Stimulated activated CD4-positive, alpha-beta T cell treated with anti-CD3 and anti-CD28 coated beads, Interleukin-4, amount 100 ng/mL, for 24 hours (primary cell): Measurements from ENCODE around the gene EHMT1.
A peak's percentile ranks its signal among the peaks of the same experiment; 100 is the strongest.
"Not testable (repeated sequence)": the region's sequence is repeated elsewhere in the genome, so short reads cannot be mapped to it uniquely, and the experiment has no call there.

Source experiments
- DNase-seq: peaks from one replicate; pipeline ENCODE4 v3.0.0-alpha.2; 2020

The EHMT1 gene

DNA sequence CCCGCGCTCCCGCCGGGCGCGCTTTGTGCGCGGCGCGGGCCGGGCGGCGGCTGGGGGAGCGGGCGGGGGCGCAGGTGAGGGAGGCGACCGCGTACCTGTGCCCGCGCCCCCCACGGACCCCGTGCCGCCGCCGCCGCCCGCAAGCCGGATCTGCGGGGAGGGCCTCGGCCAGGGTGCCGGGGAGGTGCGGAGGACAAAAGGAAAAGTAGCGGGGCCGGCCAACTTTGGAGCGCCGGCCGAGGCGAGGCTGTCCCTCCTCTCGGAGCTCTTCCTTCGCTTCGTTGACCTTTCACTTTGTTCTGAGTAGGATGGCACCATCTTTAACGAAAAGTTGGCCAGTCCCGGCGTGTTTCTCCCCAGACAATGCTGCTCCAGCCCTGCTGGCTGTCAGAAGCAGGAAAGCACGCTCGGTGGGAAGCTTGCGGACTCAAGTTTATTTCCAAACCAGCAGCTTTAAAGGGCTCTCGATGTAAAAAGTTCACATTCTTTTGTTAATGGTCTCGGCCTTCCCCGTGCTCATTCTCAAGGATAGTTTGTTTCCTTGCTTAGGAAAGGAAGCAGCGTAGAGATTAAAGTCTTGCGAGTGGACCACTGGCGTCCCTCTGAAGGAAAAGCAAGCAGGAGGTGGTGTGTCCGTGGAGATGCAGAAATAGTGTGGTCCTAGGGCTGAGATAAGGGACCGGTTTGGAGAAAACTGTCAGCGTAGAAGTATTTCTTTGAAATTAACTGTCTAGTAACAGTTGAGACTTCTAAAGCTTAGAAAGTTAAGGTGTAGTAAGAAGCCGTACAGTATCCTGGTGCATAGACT, 639 bp downstream of the EHMT1 start:
- peak; percentile 42 for DNase-seq

GRCh38 chr9:137620048-137620405, 1.2 kb downstream of the EHMT1 start:
- no peak for DNase-seq

- no peak for DNase-seq
Observed at GRCh38 chr9:137620581-137620980, 1.8 kb downstream of the EHMT1 start.

DNA sequence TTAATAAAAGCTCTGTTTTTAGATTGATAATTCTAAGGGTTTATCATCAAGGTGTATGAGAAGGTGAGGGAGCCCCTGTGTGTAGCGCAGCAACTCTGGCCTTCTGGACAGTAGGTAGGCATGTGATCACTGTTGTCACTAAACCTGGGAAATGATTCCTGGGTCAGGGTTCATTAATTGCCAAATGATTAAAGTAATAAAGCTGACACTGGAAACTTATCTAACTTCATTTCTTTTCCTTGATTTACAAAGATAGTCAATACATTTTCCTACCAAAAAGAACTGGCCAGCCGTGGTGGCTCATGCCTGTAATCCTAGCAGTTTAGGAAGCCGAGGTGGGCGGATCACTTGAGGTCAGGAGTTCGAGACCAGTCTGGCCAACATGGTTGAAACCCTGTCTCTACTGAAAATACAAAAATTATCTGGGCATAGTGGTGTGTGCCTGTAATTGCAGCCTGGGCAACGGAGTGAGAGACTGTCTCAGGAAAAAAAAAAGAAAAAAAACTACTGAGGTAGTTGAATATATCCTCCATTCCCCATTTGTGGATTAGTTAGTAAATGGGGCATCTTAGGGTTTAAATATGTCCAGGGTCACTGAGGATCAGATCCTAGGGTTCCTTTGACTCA, 2.4 kb downstream of the EHMT1 start:
- peak; percentile 32 for DNase-seq

GRCh38 chr9:137622211-137622610, 3.4 kb downstream of the EHMT1 start:
- DNase-seq, result not testable (repeated sequence)

DNA sequence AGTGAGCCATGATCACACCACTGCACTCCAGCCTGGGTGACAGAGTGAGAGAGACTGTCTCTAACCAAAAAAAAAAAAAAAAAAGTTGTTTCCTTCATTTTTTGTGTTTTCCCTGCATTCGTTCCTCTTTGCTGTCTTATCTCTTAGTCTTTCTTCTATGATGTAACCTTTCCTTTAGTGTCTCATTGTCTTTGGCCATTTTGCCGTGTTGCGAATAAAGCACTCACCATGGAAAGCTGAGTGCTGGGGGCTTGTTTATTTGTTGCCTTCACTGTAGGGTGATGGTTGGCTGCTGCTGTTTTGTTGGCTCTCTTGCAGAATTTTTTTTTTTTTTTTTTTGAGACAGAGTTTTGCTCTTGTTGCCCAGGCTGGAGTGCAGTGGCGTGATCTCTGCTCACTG, 7.7 kb downstream of the EHMT1 start:
- no peak for DNase-seq

GRCh38 chr9:137627406-137627805, 8.6 kb downstream of the EHMT1 start:
- DNase-seq, result not testable (repeated sequence)

DNA sequence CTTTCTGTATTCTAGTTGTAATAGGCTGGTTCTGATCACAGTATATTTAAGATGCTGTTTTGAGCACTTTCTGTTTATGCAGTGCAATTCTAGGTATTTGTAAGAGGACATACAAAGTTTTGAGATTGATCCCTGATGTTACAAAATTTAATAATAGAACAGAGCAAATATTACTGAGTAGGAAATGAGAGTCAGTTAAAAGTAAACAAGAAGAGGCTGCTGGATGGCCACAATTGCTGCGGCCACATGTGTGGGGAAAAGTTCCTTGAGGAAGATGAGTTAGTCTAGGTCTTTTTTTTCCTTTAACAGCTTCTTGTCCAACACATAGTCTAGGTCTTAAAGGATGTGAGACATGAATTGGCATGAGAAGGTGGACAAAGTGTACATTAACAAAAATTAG, 11.3 kb downstream of the EHMT1 start:
- no peak for DNase-seq

- no peak for DNase-seq
Observed at GRCh38 chr9:137630679-137631078, 11.9 kb downstream of the EHMT1 start.

DNA sequence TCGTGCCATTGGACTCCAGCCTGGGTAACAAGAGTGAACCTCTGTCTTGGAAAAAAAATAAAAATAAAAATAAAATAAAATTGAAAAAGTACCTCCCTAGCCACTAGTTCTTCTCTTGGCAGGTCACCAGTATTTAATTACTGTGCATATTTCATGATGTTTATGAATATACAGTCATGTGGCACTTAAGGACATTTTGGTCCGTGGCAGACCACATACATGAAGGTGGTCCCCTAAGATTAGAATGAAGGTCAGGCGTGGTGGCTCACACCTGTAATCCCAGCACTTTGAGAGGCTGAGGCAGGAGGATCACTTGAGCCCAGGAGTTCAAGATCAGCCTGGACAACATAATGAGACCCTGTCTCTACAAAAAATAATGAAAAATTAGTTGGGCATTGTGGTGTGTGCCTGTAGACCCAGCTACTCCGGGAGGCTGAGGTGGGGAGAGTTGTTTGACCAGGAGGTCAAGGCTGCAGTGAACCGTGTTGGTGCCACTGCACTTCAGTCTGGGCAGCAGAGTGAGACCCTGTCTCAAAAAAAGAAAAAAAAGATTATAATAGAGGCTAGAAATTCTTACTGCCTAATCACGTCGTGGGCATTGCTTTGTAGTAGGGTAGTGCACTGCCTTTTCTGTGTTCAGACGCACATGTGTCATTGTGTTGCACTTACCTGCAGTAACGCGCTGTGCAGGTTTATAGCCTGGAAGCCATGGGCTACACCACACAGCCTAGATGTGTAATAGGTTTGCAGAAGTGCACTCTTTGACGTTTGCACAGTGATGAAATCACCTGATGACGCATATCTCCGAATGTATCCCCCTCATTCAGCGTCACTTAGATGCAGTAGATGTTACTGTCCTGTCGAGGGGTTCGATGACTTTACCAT, 12.8 kb downstream of the EHMT1 start:
- DNase-seq, result no peak

DNA sequence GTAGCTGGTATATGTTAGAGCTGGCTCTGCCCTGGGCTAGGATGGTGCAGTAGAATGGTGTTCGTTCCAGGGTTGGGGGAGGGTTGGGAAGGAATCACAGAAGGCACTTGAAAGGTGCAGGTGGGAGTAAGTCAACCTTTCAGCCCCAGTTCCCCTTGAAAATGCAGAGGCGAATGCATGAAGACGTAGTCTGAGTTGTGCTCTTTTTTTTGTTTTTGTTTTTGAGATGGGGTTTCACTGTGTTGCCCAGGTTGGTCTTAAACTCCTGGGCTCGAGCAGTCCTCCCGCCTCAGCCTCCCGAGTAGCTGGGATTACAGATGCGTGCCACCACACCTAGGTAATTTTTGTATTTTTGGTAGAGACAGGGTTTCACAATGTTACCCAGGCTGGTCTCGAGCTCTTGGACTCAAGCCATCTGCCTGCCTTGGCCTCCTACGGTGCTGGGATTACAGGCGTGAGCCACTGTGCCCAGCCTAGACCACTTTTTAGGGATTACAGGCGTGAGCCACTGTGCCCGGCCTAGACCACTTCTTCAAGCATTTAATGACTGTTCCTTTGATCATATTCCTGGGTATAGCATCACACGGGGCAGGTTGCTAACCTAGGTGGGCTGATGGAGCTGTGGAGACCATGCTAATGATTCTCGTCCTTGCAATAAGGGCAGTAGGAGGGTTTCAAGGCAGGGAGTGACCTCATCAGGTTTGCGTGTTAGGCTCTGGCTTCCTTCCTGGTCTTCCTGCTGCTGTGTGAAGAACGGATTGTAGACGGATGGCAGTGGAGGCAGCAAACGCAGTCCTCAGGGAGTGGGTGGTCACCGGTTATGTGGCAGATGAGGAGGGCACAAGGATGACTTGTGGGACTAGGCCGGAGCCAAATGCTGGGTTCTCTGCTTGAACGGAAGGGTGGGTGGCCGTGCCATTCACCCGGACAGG, 13.7 kb downstream of the EHMT1 start:
- no peak for DNase-seq

- DNase-seq, result no peak
Observed at GRCh38 chr9:137634016-137634415, 15.2 kb downstream of the EHMT1 start.

DNA sequence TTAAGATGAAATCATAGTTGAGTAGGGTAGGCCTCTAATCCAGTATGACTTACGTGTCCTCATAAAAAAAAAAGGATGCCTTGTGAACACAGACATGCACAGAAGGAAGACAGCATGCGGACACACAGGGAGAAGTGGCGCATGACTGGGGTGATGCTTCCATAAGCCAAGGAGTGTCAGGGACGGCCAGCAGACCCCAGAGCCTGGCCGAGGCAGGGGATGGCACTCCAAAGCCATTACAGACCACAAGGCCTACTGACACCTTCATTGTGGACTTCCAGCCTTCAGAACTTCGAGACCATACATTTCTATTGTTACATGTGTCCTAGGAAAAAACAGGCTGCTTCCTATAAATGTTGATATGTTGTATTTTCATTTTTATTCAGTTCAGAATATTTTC, 19.9 kb downstream of the EHMT1 start:
- DNase-seq, result no peak

DNA sequence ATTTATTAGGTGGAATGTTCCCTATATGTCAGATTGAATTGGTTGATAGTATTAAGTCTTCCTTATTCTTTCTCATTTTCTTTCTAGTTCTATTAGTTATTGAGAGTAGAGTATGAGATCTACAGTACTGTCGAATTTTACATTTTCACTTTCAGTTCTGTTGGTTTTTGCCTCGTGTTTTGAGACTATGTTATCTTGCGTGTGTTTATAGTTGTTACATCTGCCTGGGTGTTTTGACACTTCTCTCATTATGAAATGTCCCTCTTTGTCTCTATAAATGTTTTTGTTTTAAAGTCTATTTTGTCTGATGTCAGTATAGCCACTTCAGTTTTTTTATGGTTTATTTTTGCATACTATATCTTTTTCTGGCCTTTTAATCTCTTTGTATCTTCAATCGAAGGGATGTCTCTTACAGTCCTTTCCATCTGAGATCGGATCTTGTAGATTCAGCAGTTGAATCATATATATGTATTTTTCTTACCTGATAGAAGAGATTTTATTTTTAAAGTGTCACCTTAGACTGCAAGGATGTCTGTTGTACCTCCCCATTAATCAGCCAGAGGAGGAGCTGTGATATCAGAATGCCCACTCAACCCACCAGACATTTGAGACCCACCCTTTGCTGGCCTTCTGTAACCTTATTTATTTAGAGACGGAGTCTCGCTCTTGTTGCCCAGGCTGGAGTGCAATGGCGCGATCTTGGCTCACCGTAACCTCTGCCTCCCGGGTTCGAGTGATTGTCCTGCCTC, 20.7 kb downstream of the EHMT1 start:
- DNase-seq, result no peak

DNA sequence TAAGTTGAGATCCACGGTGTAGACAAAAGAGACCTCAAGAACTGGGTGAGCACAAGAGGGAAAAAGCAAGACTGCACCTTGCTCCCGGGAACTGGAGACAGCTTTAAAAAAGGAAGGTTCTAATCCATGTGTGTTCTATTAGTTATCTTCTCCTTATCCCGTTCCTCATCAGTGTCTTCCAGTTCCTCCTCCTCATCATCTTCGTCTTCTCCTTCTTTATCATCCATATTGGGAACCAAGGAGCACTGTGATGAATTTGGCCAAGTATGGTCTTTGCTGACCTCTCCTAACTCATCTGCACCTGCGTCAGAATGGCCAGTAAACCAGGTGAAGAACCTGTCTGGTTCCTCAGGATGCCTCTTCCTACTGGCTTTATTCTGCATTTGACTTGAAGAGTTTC, 22.1 kb downstream of the EHMT1 start:
- no peak for DNase-seq

- DNase-seq, result no peak
Observed at GRCh38 chr9:137642118-137642601, 23.4 kb downstream of the EHMT1 start.

GRCh38 chr9:137642892-137643291, 24.1 kb downstream of the EHMT1 start:
- no peak for DNase-seq

DNA sequence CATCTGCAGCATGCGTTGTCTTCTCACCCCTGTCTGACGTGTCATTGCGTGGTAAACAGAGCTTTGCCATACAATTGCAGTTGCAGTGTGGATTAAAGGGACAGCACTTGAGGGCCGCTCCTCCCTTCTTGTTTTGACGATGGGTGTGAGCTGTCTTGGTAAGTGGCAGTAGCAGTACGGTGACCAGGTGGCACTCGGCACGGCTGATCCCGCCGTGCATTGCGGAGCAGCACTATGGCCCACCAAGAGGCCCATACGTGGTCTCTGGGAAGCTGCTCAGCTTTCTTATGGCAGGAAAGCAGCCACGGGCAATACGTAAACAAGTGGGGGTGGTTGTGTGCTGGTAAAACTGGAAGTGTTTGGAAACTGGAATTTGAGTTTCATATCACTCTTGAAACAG, 25.1 kb downstream of the EHMT1 start:
- no peak for DNase-seq

- no peak for DNase-seq
Observed at GRCh38 chr9:137645211-137645610, 26.4 kb downstream of the EHMT1 start.

DNA sequence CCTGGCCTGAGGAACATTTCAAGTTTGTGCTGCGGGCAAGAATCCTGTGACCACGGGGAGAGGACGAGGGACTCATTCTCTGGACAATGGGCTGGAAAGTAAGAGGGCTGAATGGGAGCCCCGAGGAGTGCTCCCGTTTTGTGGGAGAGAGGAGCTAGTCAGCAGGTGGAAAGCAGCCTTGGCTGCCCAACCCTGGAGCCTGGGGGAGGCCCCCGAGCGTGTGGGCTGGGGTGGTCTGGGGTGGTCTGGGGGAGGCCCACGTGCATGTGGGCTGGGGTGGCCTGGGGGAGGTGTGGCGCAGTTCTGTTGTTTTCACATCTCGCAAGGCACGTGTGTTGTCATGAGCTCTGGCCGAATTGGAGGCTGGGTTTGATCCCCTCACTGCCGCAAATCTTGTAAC, 27.5 kb downstream of the EHMT1 start:
- no peak for DNase-seq

GRCh38 chr9:137647096-137647714, 28.4 kb downstream of the EHMT1 start:
- no peak for DNase-seq
